RPMI7951 (cell line): ENCODE data around the gene REXO1. TPM values are rescaled to one million over a fixed set of nuclear protein-coding genes. Genes with fewer than 3 reads are reported as not detected.
"Not testable (repeated sequence)": the region's sequence is repeated elsewhere in the genome, so short reads cannot be mapped to it uniquely, and the experiment has no call there.

Experiments used
- DNase-seq: peaks from one replicate; pipeline ENCODE4 v3.0.0-alpha.2; 2012; ENCODE audit warnings: low read depth
- total RNA-seq: library from RNA; depleted of rRNA; stranded (reverse); fragments of >200 nt; shearing (Covaris generic); gene quantifications from 2 replicates; pipeline ENCODE4 v1.2.3, GENCODE V29; 2014

REXO1 gene
- total RNA-seq, 1 experiment from 2014 or later = 3.5 TPM

DNA sequence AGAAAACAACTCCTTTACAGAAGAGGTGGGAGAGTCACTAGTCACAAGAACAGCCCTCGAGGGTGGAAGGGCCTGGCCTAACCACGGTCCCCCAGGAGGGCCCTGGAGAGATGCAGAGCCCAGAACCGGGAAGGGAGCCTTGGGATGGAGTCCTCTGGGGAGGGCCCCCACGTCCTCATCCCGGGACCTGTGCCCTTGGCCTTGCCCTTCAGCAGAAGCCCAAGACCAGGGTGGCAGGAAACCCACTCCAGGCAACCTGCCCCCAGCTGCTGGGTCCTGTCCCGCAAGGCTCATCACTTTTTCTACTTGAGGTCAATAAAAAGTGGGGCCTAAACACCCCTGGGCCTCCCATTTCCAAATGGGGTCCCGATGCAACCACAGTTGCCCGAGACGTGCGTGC lies 33.9 kb downstream of the REXO1 start:
- DNase-seq = no peak

DNA sequence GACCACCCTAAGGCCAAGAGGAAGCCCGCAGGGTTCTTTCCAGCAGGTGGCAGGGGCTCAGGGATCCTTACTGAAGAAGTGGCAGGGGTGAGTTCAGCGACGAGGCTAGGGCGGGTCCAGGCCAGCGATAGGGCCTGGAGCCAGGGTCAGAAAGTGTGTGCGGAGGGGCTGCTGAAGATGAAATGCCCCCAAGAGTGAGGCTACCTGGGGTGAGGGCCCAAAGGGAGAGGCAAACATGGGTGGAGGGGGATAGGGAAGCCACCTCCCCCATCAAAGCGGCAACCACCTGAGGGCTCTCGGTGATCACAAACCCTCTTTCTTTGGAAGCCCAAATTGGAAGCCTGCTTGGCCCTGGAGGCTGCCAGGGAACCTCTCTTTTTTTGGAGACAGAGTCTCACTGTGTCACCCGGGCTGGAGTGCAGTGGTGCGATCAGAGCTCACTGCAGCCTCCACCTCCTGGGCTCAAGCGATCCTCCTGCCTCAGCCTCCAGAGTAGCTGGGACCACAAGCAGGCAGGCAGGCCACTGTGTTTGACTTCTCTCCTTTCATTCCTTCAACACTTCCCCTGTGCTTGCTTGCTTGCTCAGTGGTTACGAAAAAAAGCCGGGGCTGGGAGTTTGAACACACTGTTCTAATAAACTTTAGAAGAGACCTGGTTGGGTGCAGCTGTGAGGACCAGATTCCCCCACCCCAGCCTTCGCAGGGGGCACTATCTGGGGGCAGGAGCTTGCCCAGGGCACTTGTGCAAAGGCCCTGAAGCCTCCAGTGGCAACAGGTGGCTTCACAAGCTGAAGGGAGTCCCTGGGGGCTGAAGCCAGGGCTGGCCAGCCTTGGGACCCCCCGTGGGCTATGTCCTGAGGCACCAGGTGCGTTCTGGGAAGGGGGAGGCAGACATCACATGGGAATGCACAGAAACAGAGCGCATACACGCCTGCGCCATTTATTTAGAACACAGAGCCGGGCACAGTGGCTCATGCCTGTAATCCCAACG lies 34.8 kb downstream of the REXO1 start:
- no peak for DNase-seq

DNA sequence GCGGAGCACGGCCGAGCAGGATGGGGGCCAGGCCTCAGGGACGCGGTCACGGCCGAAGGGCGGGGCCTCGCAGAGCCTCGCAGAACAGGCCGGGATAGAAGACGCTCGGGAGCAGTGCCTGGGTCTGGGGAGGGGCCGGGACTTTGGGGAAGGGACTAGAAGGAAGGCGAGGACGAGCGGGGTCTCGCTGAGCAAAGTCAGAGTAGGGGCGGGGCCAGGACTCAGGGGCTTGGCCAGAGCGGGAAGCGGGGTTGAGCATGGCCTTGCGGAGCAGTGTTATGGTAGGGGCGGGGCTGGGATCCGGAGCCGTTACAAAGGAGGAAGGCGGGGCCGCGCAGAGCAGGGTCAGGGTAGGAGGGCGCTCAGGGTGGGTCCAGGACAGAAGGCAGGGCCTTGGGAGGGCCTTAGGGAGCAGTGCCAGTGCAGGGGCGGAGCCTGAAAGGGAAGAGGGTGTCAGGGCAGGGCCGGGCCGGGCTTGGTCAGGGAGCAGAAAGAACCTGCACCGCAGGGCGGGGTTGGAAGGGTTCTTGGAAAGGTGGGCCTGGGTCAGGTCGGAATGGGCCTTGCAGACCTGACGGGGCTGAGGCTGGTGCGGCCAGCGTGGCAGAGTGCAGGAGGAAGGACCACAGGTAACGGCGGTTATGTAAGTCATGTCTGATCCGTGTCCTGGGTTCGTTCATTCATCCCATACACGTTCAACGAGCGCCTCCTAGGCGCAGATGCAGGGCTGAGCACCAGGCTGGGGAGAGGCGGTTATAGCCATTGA lies 35.7 kb downstream of the REXO1 start:
- peak; percentile 96 for DNase-seq

DNA sequence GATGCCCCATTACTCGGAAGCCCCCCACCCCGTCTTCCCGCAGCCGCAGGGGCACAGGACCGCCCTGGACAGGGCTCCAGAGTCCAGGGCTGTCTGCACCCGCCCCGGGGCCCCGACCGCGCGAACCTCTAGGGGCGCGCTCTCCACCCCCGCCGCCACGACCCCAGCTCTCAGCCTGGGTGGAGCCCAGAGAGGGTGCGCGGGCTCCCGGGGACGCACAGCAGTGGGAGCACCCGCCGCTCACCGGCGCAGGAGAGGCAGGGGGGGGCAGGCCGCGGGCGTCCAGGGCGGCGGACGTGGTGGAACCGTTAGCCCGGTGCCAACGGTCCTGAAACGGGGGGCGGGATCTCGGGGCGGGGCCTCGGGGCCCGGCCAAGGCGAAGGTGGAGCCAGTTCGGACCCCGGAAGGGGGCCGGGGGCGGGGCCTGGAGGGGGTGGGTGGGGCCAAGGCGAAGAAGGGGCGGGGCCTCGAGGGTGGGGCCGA lies 36.3 kb downstream of the REXO1 start, which contains the start of gene ATP8B3:
Gene ATP8B3, minus strand, starts transcription at position 335 of the 484 bp plus-strand sequence. CDS start 540 bp downstream, outside the sequence.
- DNase-seq = no peak

DNA sequence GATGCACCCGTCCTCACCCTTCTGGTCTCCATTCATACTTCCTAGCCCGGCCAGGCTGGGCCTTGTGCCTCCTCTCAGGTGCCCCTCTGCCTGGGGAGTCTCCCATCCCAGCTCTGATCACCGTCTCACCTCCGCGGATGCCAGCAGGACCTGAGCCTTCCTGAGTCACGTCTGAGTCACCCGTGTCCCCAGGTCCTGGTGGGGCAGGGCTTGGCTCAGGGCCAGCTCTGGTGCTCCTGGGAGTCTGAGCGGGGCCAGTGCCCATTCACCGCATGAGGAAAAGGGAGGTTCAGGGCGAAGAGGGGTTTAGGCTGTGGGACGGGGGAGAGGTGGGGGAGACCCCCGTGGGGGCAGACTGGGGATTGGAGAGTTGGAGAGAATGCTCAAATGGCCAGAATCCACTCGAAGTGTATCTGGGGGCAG lies 36.8 kb downstream of the REXO1 start:
- peak; percentile 84 for DNase-seq

DNA sequence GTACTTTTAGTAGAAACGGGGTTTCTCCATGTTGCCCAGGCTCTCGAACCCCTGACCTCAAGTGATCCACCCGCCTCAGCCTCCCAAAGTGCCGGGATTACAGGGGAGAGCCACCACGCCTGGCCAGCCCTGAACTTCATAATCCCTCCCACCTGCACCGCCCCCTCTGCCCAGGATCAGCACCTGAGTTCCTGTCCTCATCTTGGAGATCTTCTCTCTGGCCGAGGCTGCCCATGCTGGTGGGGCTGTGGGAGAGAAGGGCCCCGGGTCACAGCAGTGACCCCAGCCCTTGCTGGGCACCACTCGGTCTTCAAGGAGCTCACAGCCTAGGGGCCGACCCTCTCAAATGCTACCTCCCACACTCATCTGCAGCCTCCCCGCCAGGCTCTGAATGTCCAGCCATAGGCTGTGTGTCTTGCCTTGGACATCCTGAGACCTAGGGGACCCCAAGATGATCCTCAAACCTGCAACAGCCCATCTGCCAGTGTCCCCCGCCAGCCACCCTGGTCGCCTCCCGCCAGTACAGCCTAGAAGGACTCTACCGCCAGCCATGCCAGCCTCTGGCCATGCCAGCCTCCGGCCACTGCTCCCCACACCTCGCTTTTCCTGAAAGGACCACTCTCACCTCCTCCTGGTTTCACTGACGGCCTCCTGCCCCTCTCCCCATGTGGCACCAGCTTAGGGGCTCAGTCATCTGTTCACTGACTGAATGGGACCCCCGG lies 37.7 kb downstream of the REXO1 start:
- DNase-seq = no peak

DNA sequence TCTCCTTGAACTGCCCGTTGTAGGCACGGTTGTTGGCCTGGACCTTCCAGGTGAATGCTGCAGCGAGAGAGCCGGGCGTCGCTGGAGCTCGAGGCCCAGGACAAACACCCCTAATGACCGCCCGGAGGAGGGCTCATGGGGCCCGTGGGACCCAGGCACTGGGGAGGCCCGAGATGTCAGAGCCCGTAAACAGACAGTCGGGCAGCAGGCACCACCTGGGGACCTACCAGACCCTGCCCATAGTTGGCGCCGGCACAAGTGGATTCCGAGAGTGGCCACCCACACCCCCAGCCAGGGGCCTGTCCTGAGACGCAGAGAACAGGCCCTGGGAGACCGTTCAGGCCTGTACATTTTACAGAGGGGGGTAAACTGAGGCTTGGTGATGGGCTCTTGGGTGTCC lies 38.6 kb downstream of the REXO1 start:
- DNase-seq = no peak

DNA sequence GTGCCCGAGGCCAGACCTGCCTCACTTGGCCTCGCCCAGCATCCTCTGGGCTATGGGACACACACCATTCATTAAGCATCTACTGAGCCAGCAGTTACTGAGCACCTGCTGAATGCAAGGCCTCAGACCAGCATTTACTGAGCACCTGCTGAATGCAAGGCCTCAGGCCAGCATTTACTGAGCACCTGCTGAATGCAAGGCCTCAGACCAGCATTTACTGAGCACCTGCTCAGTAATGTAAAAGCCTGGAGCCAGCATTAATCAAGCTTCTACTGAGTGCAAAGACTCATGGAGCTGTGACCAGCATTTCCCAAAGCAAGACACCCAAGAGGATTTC lies 39.9 kb downstream of the REXO1 start:
- DNase-seq = no peak

DNA sequence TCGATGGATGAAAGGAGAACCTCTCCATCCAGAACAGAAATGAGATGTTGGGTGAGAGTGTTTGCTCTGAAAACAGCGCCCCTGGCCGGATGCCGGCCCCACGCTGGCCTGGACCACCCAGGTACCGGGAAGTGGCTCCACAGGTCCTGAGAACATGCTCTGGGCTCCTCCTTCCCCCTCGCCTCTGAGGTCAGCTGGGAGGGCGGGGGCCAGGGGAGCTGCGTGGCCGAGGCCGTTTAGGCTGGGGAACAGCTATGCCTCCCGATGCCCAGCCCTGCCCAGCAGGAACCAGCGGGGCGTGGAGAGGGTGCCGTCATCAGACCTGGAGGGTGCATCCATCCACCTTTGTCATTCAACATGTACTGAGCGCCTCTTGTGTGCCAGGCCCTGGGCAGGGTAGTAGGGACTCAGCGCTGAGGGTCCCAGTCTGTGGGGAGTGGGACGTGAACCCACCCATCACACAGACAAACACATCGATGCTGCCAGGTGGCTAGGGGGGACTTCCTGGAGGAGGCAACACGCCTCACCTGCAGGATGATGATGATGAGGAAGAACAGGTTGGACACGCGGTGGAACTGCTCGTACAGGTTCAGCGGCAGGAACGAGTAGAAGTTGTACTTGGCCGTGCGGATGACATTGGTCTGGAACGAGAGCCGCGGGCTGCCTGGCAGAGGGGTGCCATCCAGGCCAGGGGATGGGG lies 40.4 kb downstream of the REXO1 start:
- DNase-seq = no peak

DNA sequence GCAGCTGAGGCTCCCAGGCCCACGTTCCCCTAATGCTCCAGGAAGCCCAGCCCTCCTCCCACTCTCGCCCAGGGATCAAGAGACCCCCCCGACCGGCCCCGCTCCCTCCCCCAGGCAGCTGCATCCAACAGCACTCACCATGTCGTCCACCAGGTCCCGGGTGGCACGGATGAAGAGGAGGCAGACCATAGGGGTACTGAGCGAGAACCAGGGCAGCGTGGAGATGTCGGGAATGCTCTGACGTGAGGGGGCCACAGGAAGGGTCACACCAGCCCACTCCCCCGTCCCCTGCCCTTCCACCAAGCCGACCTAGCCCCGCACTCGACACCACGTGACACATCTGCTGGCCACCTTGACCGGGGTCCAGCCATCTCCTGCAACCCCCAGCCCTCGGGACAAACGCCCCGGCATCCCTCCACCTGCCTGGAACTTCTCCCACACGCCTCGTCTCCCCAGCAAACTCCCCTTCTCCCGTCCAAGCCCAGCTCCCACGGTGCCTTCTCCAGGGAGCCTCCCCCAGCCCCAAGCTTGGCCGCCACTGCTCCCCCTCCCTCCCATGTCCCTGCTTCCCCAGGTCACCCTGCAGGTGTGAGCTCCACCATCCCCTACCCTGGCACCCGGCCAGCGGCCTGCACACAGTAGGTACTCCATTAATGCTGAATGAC lies 41.1 kb downstream of the REXO1 start:
- DNase-seq = no peak

DNA sequence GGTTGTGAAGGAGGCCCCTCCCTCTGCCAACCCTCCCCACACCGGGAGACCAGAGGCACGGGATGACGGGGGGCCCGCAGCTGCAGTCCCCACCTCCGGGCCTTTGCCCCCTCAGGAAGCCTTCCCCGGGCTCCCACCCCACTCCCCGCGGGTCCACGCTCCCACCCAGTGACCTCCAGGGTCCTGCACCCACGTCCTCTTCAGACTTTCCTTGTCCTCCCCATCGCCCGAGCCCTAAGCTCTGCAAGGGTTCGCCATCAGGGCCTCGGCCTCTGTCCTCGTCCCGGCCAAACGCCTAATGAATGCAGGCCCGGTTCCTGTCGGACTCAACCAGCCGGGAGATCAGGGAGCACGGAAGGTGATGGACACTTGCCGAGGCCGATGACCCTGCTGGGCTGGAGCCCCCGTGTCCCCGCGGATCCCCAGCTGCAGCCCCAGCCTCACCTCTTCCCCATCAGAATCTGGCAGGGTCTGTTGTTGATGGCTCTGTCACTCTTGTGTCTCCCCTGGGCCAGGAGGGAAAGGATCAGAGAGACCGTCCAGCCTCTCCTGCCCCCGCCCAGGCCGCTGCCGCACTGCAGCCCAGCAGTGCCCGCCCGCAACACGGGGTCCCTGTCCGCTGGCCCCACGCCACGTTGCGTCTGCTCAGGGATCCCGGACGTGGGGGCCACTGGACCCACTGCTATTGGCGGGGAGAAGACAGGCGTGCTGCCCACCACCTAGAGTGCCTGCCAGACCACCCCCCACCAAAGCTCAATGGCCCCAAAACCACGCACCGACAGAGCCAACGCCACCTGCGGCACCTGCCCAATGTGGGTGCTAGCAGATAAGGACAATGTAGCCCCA lies 41.9 kb downstream of the REXO1 start:
- no peak for DNase-seq

DNA sequence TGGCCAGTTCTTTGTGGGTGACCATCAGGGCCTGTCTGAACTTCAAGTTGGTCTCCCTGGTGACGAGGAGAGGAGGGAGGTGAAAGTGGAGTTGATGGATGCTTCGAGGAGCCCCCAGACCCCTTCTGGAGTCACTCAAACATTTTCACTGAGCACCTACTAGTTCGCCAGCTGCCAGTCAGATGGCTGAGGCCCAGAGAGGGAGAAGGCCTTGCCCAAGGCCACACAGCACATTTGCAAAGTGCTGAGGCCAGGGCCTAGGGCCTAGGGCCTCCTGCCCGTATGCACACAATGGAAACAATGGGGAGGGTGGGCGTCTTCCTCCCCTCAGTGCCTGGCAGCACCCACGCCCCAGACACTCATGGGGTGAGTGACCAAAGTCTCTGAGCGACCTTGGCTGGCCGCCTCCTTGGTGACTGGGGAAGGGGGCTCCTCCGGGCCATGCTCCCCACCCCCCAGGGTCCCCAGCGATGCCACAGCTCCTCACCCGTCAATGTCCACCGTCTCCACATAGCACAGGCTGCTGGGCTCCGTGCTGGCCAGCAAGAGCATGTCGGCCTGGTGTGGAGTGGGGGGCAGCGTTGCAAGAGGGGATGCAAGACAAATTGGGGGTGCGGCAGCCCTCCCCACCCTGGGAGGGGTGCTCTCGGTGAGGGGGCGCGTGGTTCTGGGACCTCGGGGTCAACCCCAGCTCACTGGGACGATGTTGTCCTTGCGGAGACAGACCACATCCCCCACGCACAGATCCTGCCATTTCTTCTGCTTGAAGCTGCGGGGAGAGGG lies 42.7 kb downstream of the REXO1 start:
- no peak for DNase-seq

DNA sequence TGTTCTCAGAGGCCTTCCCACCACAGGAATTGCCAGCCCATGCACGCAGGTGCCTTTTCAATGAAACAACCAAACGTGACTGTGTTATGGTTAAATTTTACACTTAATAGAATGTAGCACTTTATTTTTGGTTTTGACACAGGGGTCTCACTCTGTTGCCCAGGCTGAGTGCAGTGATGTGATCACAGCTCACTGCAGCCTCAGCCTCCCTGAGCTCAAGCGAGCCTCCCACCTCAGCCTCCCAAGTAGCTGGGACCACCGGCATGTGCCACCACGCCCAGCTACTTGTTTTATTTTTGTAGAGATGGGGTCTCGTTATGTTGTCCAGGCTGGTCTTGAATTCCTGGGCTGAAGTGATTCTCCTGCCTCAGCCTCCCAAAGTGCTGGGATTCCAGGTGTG lies 43.4 kb downstream of the REXO1 start:
- DNase-seq = no peak

DNA sequence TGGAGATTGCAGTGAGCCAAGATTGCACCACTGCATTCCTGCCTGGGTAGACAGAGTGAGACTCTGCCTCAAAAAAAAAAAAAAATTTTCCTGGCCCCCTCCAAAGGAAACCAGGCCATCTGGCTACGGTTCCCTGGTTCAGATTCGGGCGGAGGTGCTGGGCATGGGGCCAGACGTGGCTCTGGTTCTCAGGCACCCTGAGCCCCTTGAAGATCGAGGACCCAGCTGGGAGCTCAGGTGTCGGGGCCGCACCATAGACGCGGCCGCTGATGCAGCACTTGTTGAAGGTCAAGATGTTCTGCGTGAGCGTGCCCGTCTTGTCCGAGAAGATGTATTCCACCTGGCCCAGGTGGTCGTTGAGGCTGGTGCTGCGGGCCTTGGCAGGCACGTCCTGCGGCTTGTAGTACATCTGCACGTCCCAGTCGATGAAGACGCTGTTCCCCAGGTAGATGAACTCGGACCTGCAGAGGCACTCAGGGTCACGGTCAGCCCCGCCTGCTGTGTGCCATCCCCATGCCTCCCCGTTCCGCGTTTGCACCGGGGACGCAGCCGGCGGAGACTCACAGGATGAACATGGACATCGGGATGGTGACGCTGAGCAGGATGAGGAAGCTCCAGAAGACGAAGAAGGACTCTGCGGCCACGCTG lies 48.5 kb downstream of the REXO1 start:
- DNase-seq = no peak

DNA sequence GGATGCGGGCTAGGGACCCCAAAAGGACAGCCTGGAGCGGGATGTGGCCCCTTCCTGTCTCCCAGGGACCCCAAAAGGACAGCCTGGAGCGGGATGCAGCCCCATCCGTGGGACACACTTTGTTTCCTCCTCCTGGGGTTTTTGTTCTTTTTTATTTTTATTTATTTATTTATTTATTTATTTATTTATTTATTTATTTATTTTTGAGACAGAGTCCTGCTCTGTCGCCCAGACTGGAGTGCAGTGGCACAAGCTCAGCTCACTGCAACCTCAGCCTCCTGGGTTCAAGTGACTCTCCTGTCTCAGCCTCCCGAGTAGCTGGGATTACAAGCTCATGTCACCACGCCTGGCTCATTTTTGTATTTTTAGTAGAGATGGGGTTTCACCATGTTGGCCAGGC lies 51.0 kb downstream of the REXO1 start:
- DNase-seq = not testable (repeated sequence)

DNA sequence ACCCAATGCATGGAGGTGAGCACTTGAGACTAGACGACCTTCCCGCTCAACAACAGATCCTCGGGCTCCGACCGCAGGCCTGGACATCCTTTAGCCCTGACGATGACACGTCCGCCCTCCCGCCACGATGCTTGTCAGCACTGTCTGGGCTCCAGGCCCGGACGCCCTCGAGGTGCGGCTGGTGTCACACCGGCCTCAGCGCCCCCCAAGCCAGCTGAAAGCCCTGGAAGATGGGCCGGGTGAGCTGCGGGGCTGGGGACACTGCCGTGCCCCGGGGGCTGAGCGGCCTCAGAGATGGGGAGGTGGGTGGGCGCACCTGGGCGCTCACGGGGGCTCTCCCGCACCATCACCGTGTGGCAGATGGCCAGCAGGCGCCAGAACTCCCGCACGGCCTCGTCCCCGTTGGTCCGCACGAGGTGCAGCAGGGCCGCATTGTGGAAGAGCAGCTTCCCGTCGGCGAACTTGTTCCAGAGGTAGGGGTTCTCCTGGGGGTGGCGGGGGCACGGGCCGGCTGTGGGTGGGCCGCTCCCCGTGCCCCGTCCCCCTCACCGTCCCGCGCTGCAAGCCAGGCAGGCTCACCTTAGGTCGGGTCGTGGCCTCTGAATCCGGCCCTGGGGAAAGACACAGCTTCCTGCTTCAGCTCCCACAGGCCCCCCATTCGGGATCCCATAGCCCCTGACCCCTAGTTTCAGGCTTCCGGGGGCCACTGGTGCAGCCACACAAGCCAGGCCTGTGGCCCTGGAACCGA lies 51.7 kb downstream of the REXO1 start:
- peak; percentile 30 for DNase-seq

DNA sequence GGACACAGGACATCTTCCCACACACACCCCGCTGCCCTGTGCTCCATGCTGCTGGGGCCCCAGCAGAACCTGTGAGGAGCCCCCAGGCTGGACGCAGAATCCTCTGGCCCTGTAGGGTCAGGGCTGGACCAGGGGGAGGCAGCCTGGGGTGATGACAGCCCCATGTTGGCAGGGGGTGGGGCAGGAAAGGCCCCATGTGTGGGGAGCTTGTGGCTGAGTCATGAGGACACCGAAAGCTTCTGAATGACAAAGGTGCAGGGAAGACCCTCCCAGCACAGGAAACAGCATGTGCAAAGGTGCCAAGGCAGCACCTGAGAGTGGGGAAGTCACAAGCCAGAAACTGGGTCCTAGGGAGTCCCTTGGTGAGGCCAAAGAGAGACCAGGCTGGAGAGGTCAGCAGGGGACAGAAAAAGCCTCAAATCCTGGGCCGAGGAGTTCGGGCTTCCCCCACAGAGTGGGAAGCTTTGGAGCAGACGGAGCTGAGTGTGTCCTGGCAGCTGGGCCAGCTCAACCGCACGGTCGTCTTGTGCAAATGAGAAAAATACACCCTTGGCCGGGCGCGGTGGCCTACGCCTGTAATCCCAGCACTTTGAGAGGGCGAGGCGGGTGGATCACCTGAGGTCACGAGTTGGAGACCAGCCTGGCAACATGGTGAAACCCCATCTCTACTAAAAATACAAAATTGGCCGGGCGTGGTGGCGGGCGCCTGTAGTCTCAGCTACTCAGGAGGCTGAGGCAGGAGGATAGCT lies 53.7 kb downstream of the REXO1 start:
- DNase-seq = no peak
